Measurements from ENCODE around the gene DTX3.

DNA sequence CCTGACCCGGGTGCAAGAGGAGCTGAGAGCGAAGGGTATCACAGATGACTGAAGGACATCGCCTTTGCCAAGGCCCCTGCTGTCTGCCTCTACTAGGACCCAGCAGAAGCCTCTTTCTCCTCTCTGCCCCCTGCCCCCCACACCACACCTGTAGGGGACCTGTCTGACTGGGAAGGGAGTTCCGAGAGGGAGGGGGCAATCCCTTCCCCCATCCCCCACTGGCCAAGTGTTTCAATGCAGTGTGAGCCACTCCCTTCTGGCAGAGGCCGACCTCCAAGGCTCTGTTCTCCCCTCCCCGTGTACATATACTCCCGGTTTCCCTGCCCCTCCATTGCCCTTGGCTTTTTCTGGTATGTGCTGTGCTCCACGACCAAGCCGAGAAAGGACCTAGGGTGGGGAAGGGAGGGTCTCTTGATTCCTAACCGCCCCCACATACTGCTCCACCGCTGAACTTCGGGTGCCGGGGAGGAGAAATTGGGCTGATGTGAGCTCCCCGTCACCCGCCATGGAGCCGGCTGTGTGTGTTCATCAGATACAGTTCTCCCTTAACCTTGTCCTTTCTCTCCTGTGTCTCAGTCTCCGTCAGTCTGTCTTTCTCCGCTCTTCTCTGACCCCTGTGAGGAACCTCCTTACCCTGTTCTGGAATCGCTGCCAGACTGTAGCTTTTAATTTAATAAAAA is 4.6 kb downstream of the DTX3 start:
- TF ChIP-seq CTCF (IDR thresholded peaks at IDR 0.05) (no peak), EZH2 (IDR thresholded peaks at IDR 0.05) (no peak)
